HG03520 (cell line): ENCODE measurements around the gene MAMLD1.

Source experiments
- ATAC-seq: cut with Tn5 transposase; IDR thresholded peaks from one replicate; pipeline ENCODE4 v1.9.1; 2021; ENCODE audit warnings: mild to moderate bottlenecking, moderate library complexity; ENCODE audit not compliant: unreplicated experiment

Gene MAMLD1

DNA sequence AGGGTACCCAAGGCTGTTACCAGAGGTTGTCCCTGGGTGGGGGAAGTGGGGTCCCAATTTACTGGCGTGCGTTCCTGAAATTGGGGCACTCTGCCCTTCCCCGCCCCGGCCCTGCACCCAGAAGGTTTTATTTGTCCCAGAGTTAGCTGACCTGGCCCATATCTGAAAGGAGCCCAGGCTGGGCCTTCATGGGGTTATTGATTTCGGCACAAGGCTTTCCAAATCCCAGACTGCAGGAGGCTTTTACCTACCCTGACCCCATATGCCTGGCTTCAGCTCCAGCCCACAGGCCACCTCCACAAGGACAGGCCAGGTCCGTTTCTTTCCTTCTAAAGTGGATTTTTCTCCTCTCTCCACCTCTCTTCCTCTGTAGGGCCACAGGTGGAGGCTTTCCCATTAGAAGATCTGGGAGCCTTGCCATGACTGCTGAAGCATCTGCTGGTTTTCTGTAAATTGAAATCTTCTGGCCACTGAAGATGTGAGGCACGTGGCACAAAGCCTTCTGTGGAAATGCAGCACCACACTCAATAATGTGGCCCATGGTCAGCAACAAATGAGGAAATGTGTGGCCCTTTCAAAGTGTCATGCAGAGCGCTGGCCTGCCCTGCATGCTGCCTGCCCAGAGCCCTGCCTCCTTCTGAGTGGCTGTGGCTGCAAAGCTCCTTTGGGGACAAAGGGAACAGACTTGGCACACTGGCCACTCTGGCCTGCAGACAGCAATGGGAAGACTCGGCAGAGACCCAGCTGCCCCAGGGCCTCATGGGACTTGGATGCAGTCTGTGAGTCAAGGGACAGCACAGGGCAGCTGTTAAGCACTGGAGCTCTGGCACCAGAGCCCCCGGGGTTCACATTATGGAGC lies 162.2 kb downstream of the MAMLD1 start:
- ATAC-seq, result no peak

DNA sequence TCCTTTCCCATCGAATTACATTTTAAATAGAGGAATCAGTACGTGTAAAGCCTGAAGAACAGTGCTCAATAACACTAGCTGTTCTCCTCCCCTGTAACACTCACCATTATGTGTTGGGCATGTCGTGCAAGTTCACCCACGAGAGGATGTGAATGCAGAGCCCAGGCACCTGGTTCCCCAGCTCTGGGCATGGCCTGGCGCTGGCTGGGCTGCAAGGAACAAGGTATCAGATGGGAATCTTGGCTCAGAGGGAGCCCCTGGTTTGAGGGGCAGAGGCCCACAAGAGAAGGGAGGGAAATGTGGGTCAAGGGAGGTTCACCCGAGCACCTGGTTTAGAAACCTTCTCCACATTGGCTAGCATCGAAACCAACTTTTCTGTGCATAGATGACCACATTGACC lies 163.6 kb downstream of the MAMLD1 start:
- no peak for ATAC-seq

DNA sequence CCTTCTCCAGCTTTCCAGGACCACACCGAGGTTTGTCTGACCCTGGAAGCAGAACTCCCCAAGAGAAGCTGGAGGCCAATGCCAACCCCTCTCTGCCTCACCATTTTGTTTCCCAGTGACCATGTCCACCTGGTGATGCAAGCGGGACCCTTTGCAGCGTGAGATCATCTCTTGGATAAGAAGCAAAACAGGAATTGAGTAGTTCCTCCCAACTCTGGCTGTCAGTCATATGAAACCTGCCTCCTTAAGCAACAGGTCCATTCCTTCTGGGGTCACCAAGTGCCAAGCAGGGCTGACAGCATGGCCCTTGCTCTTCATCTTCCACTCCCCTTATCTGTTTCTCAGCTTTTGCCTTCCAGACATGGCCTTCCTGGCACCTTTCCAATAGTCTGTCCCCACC lies 164.0 kb downstream of the MAMLD1 start:
- ATAC-seq, result no peak

DNA sequence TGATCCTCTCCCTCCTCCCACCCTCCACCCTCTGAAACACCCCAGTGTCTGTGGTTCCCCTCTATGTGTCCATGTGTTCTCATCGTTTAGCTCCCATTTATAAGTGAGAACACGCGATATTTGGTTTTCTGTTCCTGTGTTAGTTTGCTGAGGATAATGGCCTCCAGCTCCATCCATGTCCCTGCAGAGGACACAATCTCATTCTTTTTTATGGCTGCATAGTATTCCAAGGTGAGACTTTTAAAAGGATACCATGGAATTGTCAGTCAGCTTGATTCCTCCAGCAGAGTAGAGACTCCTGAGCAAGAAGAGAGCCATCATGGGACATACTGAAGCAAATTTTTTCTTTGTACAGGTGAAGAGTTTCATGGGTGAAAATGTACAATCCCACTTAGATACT lies 166.5 kb downstream of the MAMLD1 start:
- ATAC-seq, result no peak

DNA sequence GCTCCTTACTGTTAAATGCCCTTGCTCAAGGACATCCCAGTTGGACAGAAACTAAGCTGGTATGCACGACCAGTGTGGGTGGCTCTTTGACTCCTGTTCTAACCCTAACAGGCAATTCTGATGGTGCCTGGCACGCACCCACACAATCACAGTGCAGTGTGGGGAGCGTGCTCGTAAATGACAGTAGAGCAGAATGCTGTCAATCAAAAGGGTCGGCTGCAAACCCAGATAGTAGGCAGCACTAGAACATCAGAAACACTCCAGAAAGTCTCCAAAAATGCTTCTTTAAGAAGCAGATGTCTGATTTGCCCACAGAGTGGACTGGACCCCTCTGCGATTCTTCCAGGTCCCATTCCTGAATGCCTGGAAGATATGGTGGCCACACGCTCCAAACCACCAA lies 167.7 kb downstream of the MAMLD1 start:
- ATAC-seq, result no peak

DNA sequence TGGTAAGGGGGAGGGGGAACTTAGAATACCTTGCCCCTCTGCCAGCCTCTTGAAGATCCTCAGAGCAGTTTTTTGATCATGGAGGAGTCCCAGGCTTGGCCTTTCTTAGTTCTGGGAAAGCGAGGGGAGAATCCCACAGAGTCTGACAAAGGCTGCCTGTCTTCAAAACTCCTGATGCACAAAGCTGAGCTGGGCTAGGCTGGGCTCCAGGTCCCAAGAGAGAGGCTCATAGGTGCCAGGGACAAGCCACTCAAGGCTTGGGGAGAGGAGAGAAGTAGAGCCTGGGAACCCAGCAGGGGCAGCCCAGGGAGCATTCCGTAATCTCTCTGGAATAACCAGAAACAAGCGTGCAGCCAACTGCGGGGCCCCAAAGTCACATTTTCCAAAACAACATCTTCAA lies 168.3 kb downstream of the MAMLD1 start:
- no peak for ATAC-seq

DNA sequence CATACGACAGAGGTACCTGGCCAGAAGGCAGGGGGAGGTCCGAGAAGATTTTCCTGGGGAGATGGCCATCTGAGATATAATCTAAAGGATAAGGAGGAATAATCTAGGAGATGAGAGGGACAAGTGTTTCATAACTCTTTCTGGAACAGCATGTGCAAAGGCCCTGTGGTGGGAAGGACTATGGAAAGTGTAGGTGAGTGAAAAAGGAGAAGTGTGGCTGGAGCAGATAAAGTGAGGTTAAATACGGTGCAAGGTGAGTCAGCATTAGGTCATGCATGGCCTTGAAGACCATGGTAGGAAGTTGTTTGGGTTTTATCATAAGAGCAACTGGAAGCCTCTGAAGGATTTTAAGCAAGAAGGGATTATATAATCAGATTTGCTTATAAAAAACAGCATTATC lies 170.7 kb downstream of the MAMLD1 start:
- ATAC-seq, result no peak

DNA sequence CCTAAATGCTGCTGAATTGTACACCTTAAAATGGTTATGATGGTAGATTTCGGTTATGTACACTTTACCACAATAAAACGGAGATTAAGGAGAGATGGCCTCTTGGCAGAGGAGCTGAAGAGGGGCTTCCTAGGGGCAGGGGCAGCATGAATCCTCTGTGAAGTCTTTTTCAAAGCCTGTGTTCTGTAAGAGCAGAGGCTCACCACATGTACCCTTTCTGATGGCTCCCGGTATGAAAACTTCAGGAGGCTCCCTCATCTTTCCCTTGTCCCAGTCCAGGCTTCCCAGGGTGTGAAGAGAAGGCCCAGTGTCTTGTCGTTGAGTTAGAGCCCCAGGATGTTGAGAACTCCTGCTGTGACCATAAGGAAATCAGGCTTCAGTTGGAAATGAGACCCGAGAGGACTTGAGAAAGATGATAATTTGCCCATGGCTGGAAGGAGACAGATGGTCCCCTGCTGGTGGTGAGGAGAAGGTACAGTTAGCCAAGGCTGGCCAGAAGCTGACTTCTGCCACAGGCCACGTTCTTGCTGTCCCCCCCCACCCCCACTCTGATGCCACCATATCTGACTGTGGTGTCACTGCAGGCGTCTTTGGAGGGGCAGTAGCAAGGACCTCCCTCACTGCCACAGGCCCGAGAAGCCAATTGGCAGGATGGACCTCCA lies 173.5 kb downstream of the MAMLD1 start:
- ATAC-seq, result no peak

DNA sequence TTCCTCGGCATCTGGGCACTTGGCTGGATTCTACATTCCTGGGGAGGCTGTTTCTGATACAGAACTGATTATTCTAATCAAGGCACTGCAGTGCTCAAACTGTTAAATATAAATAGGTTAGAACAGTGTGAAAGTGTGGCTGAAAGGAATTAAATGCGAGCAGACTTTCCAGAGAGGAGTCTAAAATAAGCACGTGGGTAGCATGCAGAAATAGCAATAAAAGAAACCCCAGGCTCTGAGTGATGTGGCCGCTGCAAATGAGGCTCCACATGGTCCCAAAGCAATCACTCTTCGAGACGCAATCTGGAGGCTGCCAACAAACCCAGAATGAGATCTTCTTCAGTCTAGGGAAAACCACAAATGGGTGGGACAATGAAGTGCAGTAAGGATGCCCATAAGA lies 174.7 kb downstream of the MAMLD1 start:
- no peak for ATAC-seq

DNA sequence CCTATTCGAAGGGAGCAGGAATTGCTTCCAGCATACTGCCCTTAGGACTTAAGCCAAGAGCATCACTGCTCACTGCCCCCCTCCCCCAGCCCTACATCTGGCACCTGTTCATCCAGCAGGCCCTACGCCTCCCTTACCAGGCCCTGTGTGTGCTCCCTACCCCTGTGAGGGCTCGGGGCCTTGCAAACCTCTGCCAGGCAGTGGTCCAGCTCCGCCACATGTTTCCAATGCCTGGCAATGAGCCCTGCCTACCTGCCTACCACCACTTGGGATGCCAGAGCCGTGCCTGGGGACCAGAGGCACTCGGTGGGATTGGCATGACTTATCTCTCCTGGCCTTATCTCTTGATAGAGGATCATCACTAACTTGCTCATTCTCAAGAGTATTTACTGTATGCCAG lies 177.8 kb downstream of the MAMLD1 start:
- no peak for ATAC-seq

DNA sequence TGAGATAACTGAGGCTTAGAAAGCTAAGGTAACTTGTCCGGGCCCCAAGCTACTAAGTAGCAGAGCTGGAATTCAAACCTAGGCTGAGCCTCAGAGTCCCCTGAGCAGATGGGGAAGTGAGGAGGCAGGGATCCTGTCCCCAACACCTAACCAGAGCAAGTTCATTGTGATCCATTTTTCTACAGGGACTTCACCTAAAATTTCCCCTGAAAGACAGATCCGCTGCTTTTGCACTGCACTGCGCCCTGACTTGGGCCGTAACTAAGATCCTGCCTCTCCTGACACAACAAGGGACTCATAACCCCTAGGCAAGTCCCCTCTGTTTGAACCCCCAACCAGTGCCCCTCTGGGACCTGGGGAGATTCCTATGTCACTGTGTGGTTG lies 179.7 kb downstream of the MAMLD1 start:
- peak; percentile 14 for ATAC-seq

DNA sequence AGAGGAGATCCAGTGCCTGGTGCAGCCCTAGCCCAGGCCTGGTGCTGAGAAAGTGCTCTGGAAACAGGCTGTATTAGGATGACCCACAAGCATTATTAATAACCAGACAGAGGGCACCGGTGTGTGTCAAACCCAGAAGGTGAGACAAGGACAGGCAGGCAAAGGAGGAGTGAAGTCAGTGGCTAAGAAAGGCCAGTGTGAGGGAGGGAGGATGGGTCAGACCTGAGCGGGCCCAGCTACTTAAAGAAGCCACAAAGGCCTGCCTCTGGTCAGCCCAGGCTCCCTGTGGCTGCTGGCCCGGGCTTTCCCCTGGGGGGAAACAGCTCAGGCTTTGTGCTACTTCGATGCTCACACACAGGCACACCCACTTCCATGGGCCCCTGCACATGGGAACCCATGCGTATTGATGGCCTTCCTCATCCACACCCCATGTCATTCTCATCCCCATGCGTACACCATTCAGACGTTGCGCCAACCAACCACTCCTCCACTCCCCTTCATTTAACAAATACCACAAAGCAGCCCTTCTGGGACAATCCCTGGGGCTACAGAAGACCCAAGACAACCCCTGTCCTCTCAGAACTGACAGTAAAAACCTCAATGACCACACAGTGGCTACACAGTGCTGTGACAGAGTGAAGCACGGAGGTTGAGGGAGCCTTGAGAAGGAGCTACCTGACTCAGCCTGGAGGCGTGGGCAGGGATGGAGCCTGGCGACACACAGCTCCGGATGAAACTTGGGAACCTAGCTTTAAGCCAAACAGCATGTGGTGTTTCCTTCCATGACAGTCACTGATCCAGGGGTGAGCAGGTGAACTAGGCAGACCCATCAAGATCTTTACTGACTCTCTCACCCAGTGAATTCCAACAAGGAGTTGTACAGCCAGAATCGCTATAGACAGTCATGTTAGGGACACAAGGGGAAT lies 180.4 kb downstream of the MAMLD1 start:
- ATAC-seq, result peak; percentile 35

DNA sequence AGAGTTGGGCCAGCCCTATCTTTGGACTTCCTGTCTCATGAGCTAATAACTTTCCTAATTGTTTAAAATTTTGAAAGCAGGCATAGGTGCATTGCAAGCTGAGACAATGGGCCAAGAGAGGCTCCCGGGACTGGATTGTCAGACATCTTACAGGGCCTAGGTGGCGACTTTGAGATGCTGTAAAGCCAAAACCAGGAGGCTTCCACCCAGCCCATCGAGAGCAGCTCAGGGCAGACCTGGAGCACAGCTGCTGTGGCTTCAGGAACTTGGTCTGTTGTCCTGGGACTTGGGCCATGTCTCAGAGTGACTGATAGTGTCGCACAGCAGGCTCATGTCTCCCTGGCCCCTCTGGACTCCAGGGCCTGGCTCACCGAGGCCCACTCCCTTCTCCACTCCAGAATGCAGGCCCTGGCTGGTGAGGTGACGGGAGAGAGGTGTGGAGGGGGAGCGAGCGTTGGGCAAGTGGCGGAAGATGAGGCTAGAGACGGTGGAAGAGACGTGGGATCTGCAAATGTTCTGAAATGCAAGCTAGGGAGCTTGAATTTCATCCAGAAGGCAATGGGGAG lies 181.2 kb downstream of the MAMLD1 start:
- ATAC-seq, result no peak

DNA sequence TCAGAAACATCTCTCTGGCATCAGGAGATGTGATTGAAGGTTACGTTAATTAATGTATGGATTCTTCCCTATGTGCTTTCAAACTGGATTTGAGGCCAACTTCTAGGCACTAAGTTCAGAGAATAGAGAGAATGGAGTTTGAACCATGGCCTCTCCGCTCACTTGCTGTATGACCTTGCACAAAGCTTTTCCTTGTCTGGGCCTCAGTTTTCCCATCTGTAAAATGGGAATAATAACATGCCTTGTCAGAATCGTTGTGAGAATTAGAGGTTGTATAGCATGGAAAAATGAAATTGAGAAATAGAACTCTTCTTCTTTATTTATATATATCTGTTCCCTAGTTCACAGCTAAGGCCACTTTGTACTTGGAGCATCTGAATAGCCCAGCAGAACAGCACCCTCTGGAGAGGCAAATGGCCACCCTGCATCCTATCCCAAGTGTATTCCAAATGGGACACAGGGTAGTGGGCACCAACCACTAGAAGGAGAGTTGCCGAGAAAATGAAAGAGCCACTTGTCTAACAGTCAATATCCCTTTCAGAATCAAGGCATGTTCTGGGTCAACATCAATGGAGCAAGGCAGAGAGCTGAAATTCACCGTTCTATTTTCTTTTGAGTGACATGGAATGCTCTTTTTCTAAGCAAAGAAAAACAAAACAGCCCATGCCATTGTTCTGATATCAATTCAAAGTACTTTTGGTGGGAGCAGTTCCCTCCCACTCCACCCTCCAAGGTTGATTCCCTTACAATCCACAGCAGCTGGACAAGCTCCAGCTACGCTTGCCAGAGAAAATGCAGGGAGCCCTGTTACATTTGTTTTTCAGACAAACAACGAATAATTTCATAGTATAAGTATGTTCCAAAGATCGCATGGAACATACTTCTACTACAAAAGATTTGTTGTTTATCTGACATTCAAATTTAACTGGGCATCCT lies 182.0 kb downstream of the MAMLD1 start:
- no peak for ATAC-seq

DNA sequence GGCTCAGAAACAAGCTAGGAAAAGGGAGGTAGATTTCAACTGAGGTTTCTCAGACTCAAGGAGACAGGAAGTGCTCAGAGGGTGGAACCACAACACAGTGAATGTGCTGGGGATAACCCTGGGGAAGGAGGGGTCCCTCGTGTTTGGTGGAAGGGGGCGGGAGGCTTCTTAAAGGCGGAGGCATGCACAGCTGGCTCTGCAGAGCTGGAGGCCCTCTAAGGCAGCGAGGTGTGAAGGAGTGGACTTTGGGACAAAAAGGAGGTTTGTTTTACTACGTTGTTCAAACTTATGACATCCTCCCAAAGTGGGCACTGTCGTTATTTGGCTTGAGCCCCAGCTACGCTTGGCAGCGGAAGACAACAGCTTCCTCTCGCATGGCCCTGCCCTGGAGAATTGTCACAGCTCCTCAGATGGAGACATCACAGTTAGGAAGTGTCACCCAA lies 183.6 kb downstream of the MAMLD1 start:
- ATAC-seq, result no peak

DNA sequence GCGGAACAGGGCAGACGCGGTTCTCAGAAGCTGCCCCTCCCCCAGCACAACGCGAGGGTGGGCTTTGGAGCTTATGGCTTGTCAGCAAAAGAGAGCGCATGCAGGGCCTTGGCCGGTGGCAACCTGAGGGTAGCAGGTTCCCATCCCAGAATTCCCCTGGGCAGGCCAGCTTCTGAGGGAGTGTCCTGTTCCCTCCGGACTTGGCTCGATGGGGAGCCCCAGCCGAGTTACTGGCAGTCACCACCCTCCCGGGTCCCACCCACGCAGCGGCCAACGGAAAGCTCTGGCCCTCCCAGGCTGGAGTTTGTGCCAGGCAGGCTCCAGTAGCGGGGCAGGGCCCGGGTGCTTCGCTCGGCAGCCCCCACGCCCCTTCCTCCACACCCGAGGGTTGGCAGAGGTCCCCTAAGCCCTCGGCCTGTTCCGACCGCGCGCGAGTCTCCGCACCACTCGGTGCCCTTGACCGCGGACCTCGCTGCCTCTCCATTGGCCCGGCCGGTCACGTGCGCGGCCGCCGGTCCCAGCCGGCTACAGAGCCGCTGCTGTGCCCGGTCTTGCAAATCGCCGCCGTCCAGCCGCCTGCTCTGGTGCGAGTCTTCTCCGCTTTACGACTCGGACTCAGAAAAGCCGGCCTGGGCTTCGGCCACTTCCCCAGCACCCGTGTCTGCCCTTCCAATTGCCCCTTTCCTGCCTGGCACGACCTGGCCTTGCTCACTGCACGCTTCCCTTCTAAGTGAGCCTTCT lies 184.4 kb downstream of the MAMLD1 start:
- ATAC-seq, result peak; percentile 59

DNA sequence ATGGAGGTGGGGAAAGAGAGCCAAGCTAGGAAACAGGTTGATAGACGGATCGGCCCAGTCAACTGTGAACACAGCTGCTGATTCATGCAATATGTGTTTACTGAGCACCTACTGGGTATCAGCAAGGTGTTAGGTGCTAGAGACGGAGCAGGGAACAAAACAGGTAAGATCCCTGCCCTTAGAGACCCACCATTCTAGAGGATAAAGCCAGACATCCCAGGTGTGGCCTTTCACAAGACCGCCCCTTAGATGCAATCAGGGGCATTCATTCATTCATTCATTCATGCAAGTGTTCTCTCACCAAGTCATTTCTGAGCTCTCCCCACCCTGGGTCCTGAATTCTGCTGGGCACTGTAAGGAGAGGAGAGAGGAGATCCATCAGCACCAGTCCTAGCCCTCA lies 185.1 kb downstream of the MAMLD1 start:
- no peak for ATAC-seq

DNA sequence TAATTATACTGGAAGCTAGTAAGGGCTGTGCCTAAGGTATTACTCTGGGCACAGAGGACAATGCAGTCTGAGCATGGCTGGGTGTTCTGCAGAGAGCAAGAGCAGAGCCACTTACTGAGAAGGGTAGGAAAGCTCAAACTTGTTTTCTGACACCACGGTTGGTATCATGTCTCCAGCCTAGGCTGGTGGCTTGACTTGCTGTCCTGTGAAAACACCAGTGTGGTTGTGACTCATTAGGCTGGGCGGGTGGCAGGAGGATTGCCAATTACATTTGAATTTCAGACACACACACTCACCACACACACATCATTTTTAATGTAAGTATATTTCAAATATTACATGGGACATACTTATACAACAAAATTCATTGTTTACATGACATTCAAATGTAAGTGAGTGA lies 185.6 kb downstream of the MAMLD1 start:
- ATAC-seq, result no peak

DNA sequence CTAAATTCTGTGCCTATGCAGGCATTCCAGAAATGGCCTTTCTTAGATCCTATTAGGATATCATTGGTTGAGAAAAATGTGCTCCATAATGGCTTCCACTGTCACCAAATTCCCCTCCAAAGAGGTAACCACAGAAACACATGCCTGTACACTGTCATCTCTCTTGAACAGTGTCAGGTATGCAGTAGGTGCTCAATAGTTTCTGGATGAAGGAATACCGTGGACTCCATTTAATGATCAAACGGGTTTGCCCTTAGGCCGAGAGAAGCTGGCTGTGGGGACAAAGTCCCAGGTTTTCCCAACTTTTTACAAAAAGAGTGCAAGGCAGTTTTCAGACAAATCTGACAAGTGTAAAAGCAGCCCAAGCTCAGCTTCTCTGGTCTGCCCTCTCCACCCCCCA lies 188.8 kb downstream of the MAMLD1 start:
- no peak for ATAC-seq
